HepG2 (cell line): ENCODE measurements around the gene SMO. TPM values are rescaled to one million over a fixed set of nuclear protein-coding genes. Genes with fewer than 3 reads are reported as not detected.

ENCODE experiments used
- ATAC-seq: fragments of 200-7000 bp; cut with Tn5 transposase; 3 replicates; pipeline ENCODE4 v1.9.1; 2020; ENCODE audit warnings: mild to moderate bottlenecking, moderate library complexity
- BruUV-seq: library from RNA; stranded (reverse); fragments of 400-500 nt; replicated peaks from 2 replicates; lab custom pipeline; 2021; lab: Mats Ljungman, UMichigan
- CTCF ChIA-PET: fragments of 300-600 bp; formaldehyde crosslinking; extraction: SDS; loops from one replicate; lab custom pipeline; 2021; ENCODE audit warnings: low total read pairs, inconsistent platforms, low intra/inter-chr PET ratio; lab: Yijun Ruan, JAX
- POLR2A ChIA-PET: fragments of 350-600 bp; sonication (Branson Sonifier 250); formaldehyde crosslinking; loops from one replicate; lab custom pipeline; 2020; ENCODE audit warnings: antibody characterized with exemption, inconsistent platforms; lab: Yijun Ruan, JAX
- DNase-seq: peaks from one replicate; pipeline ENCODE4 v3.0.0-alpha.2; 2015; ENCODE audit warnings: low spot score
- FAIRE-seq: peaks from 3 replicates; lab custom pipeline; 2011; peaks lifted over from hg19 to GRCh38; lab: Jason Lieb, UNC
- H2AFZ ChIP-seq: one replicate; pipeline ENCODE4 v1.6.1; 2011; ENCODE audit warnings: low read length, inconsistent platforms
- H3K27ac ChIP-seq: fragments of 300-600 bp; 3 replicates; pipeline ENCODE4 v1.8.0; 2011; ENCODE audit warnings: mixed run types, mild to moderate bottlenecking, mixed read lengths, low read length, inconsistent platforms; ENCODE audit not compliant: insufficient read depth; ENCODE audit errors: extremely low read length
- H3K27me3 ChIP-seq, 2 experiments: fragments of 200-600 bp in 1 of 2; 2 replicates in 1 of 2; 3 replicates in 1 of 2; pipeline versions ENCODE4 v1.6.0 to v1.8.0; 2011; ENCODE audit warnings: low read length in 2 of 2, mild to moderate bottlenecking in 2 of 2, moderate library complexity in 2 of 2, inconsistent platforms in 1 of 2; ENCODE audit not compliant: insufficient read depth in 2 of 2, control insufficient read depth in 1 of 2
- H3K36me3 ChIP-seq, 2 experiments: fragments of 200-600 bp in 1 of 2; replicated peaks in 1 of 2; 2 replicates in 1 of 2; 3 replicates in 1 of 2; pipeline versions ENCODE4 v1.5.1 to v1.8.0; 2011; ENCODE audit warnings: low read length in 2 of 2, inconsistent platforms in 1 of 2; ENCODE audit not compliant: insufficient read depth in 2 of 2, control insufficient read depth in 1 of 2
- H3K4me1 ChIP-seq: 2 replicates; pipeline ENCODE4 v1.5.1; 2012; ENCODE audit warnings: low read length, inconsistent platforms; ENCODE audit not compliant: insufficient read depth
- H3K4me2 ChIP-seq: 2 replicates; pipeline ENCODE4 v1.6.0; 2011; ENCODE audit warnings: low read depth, low read length, inconsistent platforms
- H3K4me3 ChIP-seq, 3 experiments: fragments of 200-600 bp in 1 of 3; sonication (generic), shearing (Covaris generic) in 1 of 3; replicated peaks in 1 of 3; 2 replicates each; pipeline ENCODE4 v1.5.1; 2011 to 2016; ENCODE audit warnings: low read length in 3 of 3, inconsistent platforms in 2 of 3, low read depth in 2 of 3, mild to moderate bottlenecking in 2 of 3, control low read depth in 1 of 3, mixed read lengths in 1 of 3; ENCODE audit not compliant: insufficient read depth in 1 of 3
- H3K79me2 ChIP-seq: one replicate; pipeline ENCODE4 v1.6.1; 2011; ENCODE audit warnings: low read length, inconsistent platforms; ENCODE audit not compliant: insufficient read depth
- H3K9ac ChIP-seq: 2 replicates; pipeline ENCODE4 v1.6.0; 2011; ENCODE audit warnings: mild to moderate bottlenecking, low read depth, low read length, inconsistent platforms; ENCODE audit not compliant: insufficient read depth
- H3K9me3 ChIP-seq: 2 replicates; pipeline ENCODE4 v1.5.1; 2012; ENCODE audit warnings: mild to moderate bottlenecking, low read length
- H4K20me1 ChIP-seq: 2 replicates; pipeline ENCODE4 v1.6.0; 2011; ENCODE audit warnings: inconsistent platforms, mild to moderate bottlenecking, low read length, moderate library complexity; ENCODE audit not compliant: insufficient read depth
- EP300 ChIP-seq, 3 experiments: sonication (generic) in 1 of 3; formaldehyde crosslinking in 1 of 3; IDR thresholded peaks; 2 replicates each; pipeline versions ENCODE4 v1.5.1 to v1.6.1; 2011 to 2020; ENCODE audit warnings: low read depth in 2 of 3, low read length in 2 of 3, borderline replicate concordance in 1 of 3, improper control_type of control experiment in 1 of 3, mild to moderate bottlenecking in 1 of 3, missing genetic modification reagents in 1 of 3, moderate library complexity in 1 of 3
- HCFC1 ChIP-seq: fragments of 150-350 bp; IDR thresholded peaks from 2 replicates; pipeline ENCODE4 v1.6.1; 2014; ENCODE audit warnings: low read depth, low read length
- MBD4 ChIP-seq: IDR thresholded peaks from 2 replicates; pipeline ENCODE4 v1.6.1; 2012; ENCODE audit warnings: low read length, inconsistent platforms, borderline replicate concordance
- PRMT3 ChIP-seq: sonication (generic); formaldehyde crosslinking; IDR thresholded peaks from 2 replicates; pipeline ENCODE4 v1.8.1; 2022; ENCODE audit warnings: low read depth, mild to moderate bottlenecking, moderate library complexity, missing genetic modification reagents, borderline replicate concordance
- SSRP1 ChIP-seq: IDR thresholded peaks from 2 replicates; pipeline ENCODE4 v1.6.1; 2016; ENCODE audit warnings: control low read depth
- TARDBP ChIP-seq: sonication (generic); formaldehyde crosslinking; IDR thresholded peaks from 2 replicates; pipeline ENCODE4 v1.8.0; 2022; ENCODE audit warnings: mild to moderate bottlenecking, missing genetic modification reagents
- U2AF2 ChIP-seq: fragments of 200-400 bp; formaldehyde crosslinking; IDR thresholded peaks from 2 replicates; pipeline ENCODE4 v1.6.1; 2017; ENCODE audit warnings: low read depth, mild to moderate bottlenecking, low read length
- ZKSCAN8 ChIP-seq: IDR thresholded peaks from 2 replicates; pipeline ENCODE4 v1.6.1; 2016; ENCODE audit warnings: borderline replicate concordance, missing genetic modification reagents, missing compliant biosample characterization
- ZNF10 ChIP-seq: sonication (generic); formaldehyde crosslinking; IDR thresholded peaks from 2 replicates; pipeline ENCODE4 v1.4.0; 2020; ENCODE audit warnings: mild to moderate bottlenecking, low read depth, missing genetic modification reagents, borderline replicate concordance
- ZNF256 ChIP-seq: sonication (generic); formaldehyde crosslinking; conservative IDR thresholded peaks from 2 replicates; pipeline ENCODE4 v1.4.0; 2020; ENCODE audit warnings: missing genetic modification reagents
- ZNF274 ChIP-seq: sonication (generic); formaldehyde crosslinking; IDR thresholded peaks from 2 replicates; pipeline ENCODE4 v1.5.1; 2020; ENCODE audit warnings: mild to moderate bottlenecking, missing genetic modification reagents
- ZNF333 ChIP-seq: sonication (generic); formaldehyde crosslinking; IDR thresholded peaks from 2 replicates; pipeline ENCODE4 v1.4.0; 2020; ENCODE audit warnings: mild to moderate bottlenecking, missing genetic modification reagents, borderline replicate concordance
- ZNF567 ChIP-seq: sonication (generic); formaldehyde crosslinking; IDR thresholded peaks from 2 replicates; pipeline ENCODE4 v1.8.1; 2023; ENCODE audit warnings: mild to moderate bottlenecking, missing genetic modification reagents, borderline replicate concordance
- ZNF816 ChIP-seq: sonication (generic); formaldehyde crosslinking; IDR thresholded peaks from 2 replicates; pipeline ENCODE4 v1.8.0; 2022; ENCODE audit warnings: missing genetic modification reagents, mild to moderate bottlenecking, borderline replicate concordance
- WGBS: methylation state at CpG from one replicate; pipeline ENCODE4 v1.1.6; 2017; ENCODE audit warnings: low lambda C conversion rate; 5-methylcytosine and 5-hydroxymethylcytosine counted together
- in situ Hi-C: cut with HindIII; loops from 2 replicates; pipeline ENCODE4 v1.10.0; 2017; ENCODE audit warnings: low pct_unique_long_range_greater_than_20kb; ENCODE audit not compliant: extremely low pct_ligation_motif_present
- intact Hi-C: fragments of 100-400 bp; cut with micrococcal nuclease; formaldehyde crosslinking; loops from one replicate; pipeline ENCODE4 v1.10.0; 2022; ENCODE audit not compliant: unreplicated experiment
- polyA plus RNA-seq, 8 experiments: library from polyadenylated mRNA; depleted of rRNA in 3 of 8; stranded (reverse) in 7 of 8; unstranded in 1 of 8; fragments of >200 nt; fragmentation: Illumina TruSeq in 4 of 8; extraction: Trizol in 4 of 8; gene quantifications; 2 replicates each; pipeline versions ENCODE4 v1.2.1 to v1.2.3, GENCODE V29; 2011 to 2016; ENCODE audit warnings: low read depth in 4 of 8, missing spikeins in 1 of 8, mixed read lengths in 1 of 8; ENCODE audit not compliant: insufficient read depth in 1 of 8
- total RNA-seq, 5 experiments: library from RNA; depleted of rRNA; stranded (reverse); fragments of >200 nt; fragmentation: Illumina TruSeq; extraction: Trizol; gene quantifications; 2 replicates each; pipeline ENCODE4 v1.2.3, GENCODE V29; 2016; ENCODE audit warnings: low read depth in 1 of 5

SMO gene
- total and polyA plus RNA-seq, 2 of the 13 experiments (the other 11 are each of a cell fraction or from before 2014, with no cell fraction given), result 23.8 to 32.3 TPM

- DNase-seq (no peak), ATAC-seq (no peak), FAIRE-seq (no peak)
- H3K27me3 ChIP-seq, result no peaks in the 10 kb centered on the region
- H3K79me2 ChIP-seq, result no peaks in the 10 kb centered on the region
- H3K27ac ChIP-seq, result no peak overlapping the region
- BruUV-seq, result no TSS peak
- in situ Hi-C loops, result no loop called here
- H4K20me1 ChIP-seq, result no peaks in the 10 kb centered on the region
- H3K36me3 ChIP-seq, result no peaks in the 10 kb centered on the region; a peak in 1 of 5 replicates
- H3K9ac ChIP-seq, result no peak overlapping the region
- H3K4me3 ChIP-seq, result no peak overlapping the region
- intact Hi-C loops, result no loop called here
- H3K9me3 ChIP-seq, result no peaks in the 10 kb centered on the region
- CTCF ChIA-PET, result no interaction called here
- H2AFZ ChIP-seq, result no peak overlapping the region
- H3K4me2 ChIP-seq, result no peak overlapping the region
- no peaks in the 10 kb centered on the region for H3K4me1 ChIP-seq
- WGBS, result 62% methylated on average over 2 of the region's 4 CpGs
- TF ChIP-seq ZNF10 (CRISPR knock-in tag), result no peak
- no peak for TF ChIP-seq ZNF333
- no peak for TF ChIP-seq PRMT3 (CRISPR knock-in tag)
- TF ChIP-seq SSRP1, result no peak
- TF ChIP-seq TARDBP (CRISPR knock-in tag), result no peak
- no peak for TF ChIP-seq EP300 (IDR thresholded peaks at IDR 0.05; ENCODE audit: low read depth in 2 of 2, low read length in 2 of 2)
- TF ChIP-seq EP300 (CRISPR knock-in tag; IDR thresholded peaks at IDR 0.05; ENCODE audit: borderline replicate concordance), result no peak
- TF ChIP-seq ZKSCAN8 (CRISPR knock-in tag), result no peak
- TF ChIP-seq HCFC1, result no peak
- no peak for TF ChIP-seq ZNF274
- POLR2A ChIA-PET, result no interaction called here
Measured at GRCh38 chr7:129166745-129167144, 21.7 kb upstream of the SMO start.

- H3K36me3 ChIP-seq, result no peaks in the 10 kb centered on the region; a peak in 1 of 5 replicates
- H3K4me1 ChIP-seq, result no peaks in the 10 kb centered on the region
- DNase-seq (no peak), FAIRE-seq (no peak), ATAC-seq (no peak)
- H3K4me3 ChIP-seq, result no peak overlapping the region
- no peak overlapping the region for H3K9ac ChIP-seq
- H3K9me3 ChIP-seq, result no peaks in the 10 kb centered on the region
- no peak overlapping the region for H3K27ac ChIP-seq
- no peak overlapping the region for H3K4me2 ChIP-seq
- no peaks in the 10 kb centered on the region for H3K79me2 ChIP-seq
- CTCF ChIA-PET, result no interaction called here
- intact Hi-C loops, result no loop called here
- H2AFZ ChIP-seq, result no peak overlapping the region
- H4K20me1 ChIP-seq, result no peaks in the 10 kb centered on the region
- in situ Hi-C loops, result no loop called here
- WGBS, result 72% methylated on average over 4 of the region's 4 CpGs
- H3K27me3 ChIP-seq, result no peaks in the 10 kb centered on the region
- TF ChIP-seq MBD4, result no peak
- no peak for TF ChIP-seq U2AF2
- no peak for TF ChIP-seq ZNF567
- TF ChIP-seq ZNF816 (CRISPR knock-in tag), result no peak
- TF ChIP-seq ZNF256, result no peak
- TF ChIP-seq, all 625 proteins: peak for 0
- POLR2A ChIA-PET, result no interaction called here
- BruUV-seq, result no TSS peak
Measured at GRCh38 chr7:129167817-129168216, 20.6 kb upstream of the SMO start.
